HEK293 (cell line): ENCODE results near the gene POLR1H.

Experiments
- ELK4 ChIP-seq: IDR thresholded peaks from 2 replicates; pipeline ENCODE4 v1.6.1; 2011; ENCODE audit warnings: mild to moderate bottlenecking, low read depth, low read length, borderline replicate concordance
- HIC1 ChIP-seq: fragments of 450-650 bp; formaldehyde crosslinking; IDR thresholded peaks from 2 replicates; pipeline ENCODE4 v1.5.1; 2016; ENCODE audit warnings: missing biosample characterization, missing genetic modification characterization
- KLF17 ChIP-seq: fragments of 450-650 bp; formaldehyde crosslinking; IDR thresholded peaks from 2 replicates; pipeline ENCODE4 v1.5.1; 2016; ENCODE audit warnings: missing biosample characterization, missing genetic modification characterization
- ZBTB49 ChIP-seq: fragments of 450-650 bp; formaldehyde crosslinking; IDR thresholded peaks from 2 replicates; pipeline ENCODE4 v1.5.1; 2016; ENCODE audit warnings: missing biosample characterization, missing genetic modification characterization, low read depth
- ZNF423 ChIP-seq: fragments of 450-650 bp; formaldehyde crosslinking; IDR thresholded peaks from 2 replicates; pipeline ENCODE4 v1.5.1; 2016; ENCODE audit warnings: missing biosample characterization, missing genetic modification characterization
- ZNF623 ChIP-seq: fragments of 450-650 bp; formaldehyde crosslinking; IDR thresholded peaks from 2 replicates; pipeline ENCODE4 v1.5.1; 2016; ENCODE audit warnings: missing biosample characterization, missing genetic modification characterization
- ZNF660 ChIP-seq: fragments of 450-650 bp; IDR thresholded peaks from 2 replicates; pipeline ENCODE4 v1.5.1; 2018; ENCODE audit warnings: missing biosample characterization, mild to moderate bottlenecking, missing genetic modification characterization

- TF ChIP-seq HIC1 (tag by site-specific recombination) = no peak
- no peak for TF ChIP-seq ZNF423 (tag by site-specific recombination)
- no peak for TF ChIP-seq ZNF660
- TF ChIP-seq ZBTB49 = no peak
- TF ChIP-seq KLF17 (tag by site-specific recombination) = no peak
- no peak for TF ChIP-seq ZNF623
- no peak for TF ChIP-seq ELK4
Measured at GRCh38 chr6:30020626-30021025, 40.4 kb upstream of the POLR1H start.
